GM19023 (cell line): ENCODE data around the gene FOXD2.

Source experiments
- ATAC-seq: cut with Tn5 transposase; IDR thresholded peaks from one replicate; pipeline ENCODE4 v1.9.1; 2021; ENCODE audit warnings: mild to moderate bottlenecking, moderate library complexity; ENCODE audit not compliant: unreplicated experiment

Gene FOXD2

GRCh38 chr1:47459253-47459788 lies 21.5 kb downstream of the FOXD2 start:
- ATAC-seq = no peak

- no peak for ATAC-seq
These were observed 22.2 kb downstream of the FOXD2 start for GRCh38 chr1:47460040-47460439.

GRCh38 chr1:47460456-47460855 lies 22.6 kb downstream of the FOXD2 start:
- ATAC-seq = no peak

DNA sequence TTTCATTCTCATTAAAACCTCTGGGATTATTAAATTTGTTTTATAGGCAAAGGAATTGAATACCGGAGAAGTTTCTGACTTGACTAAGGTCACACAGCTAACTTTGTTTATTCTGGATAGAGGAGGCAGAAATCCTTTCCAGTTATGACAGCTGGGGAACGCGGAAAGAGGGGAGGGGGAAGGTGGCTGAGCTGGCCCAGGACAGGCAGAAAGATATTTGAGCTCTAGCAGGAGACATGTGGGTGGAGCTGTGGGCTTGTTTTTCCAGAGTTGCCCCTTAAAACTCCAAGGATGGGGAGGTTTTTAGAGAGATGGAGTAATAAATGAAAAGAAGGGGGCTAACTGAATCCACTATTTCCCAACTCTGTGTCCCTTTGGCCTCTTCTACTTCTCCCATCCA lies 27.8 kb downstream of the FOXD2 start:
- no peak for ATAC-seq

DNA sequence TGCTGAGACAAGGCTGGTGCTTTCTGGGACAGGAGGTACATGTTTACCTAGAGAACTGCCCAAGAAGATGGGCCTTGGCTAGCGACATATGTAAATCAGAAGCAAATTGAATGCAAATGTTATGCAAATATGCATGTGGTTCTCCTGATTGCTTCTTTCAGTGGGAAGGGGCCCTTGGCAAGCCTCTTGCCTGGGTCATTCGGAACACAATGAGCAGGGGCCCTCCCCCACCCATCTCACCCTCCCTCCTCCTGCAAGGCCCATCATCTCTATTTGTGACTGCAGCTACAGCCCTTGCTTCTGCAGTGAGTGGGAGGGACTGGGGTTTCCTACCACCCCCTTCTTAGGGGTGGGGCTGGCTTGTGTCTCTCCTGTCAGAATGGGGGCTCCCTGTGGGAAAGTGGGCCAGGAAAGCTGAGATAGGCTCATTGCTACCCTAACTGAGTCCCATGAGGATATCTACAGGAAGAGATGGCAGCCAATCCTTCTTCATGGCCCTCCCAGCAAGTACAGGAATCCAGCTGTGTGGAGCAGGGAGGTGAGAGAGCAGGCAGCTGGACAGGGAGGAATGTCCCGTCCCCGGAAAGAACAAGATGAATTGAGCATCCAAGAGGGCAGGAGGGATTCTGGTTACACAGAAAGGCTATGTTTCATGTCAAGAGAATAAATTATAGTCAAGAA lies 31.0 kb downstream of the FOXD2 start:
- ATAC-seq = no peak

DNA sequence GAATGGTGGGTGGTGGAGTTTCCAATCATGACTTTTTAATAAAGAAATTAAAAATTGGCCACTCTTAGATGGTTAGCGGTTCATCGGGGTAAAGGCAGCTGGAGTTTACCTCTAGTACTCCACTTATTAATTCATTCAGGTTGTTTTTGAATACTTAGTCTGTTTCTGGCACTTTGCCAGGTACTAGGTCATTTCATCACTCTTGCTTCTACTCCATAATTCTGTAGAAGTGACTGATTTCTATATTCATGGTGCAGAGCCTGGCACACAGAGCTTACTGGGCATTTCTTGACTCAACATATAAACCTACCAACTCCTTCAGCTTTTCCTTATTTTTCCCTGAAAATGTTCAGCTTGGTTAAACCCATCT lies 31.5 kb downstream of the FOXD2 start:
- ATAC-seq = no peak

- no peak for ATAC-seq
These were observed 32.1 kb downstream of the FOXD2 start for GRCh38 chr1:47469910-47470309.

DNA sequence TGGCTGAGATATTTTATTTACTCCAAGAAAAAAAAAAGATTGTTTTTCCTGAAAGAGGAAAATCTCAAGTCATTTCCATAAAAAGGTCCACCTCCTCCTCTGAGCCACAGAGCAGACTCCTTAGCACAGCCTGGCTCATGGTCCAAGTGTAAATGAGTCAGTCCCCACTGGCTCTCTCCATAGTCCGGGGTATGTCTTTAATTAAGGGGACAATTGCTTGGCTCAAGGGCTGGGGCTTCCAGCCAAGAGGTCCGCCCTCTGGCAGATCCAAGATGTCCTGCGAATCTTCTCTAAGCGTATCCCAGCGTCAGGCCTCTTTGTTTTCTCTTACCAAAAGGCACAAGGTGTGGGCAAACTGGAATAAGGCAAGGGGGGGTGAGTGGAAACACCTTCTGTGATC lies 33.3 kb downstream of the FOXD2 start:
- ATAC-seq = no peak

GRCh38 chr1:47474278-47475193 lies 36.7 kb downstream of the FOXD2 start:
- ATAC-seq = no peak

DNA sequence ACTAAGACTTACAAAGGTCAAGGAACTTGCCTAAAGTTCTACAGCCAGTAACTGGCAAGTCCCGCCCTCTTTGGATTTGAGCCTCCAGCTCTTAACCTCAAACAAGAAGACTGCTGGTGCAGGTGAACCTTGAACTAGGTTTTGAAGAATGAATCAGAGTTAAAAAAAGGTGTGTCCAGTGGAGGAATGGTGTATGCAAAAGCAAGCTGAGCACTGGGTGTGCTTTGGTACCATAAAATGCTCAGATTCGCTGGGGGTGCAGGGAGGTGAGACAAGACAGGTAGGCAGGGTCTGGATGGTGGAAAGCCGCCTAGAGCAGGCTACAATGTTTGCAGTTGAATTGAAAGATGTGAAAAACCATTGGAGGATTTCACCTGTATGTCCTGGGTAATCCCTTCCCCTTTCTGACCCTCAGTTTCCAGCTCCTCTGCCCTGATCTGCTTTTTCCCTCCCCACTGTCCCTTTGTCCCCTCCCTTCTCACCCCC lies 39.8 kb downstream of the FOXD2 start:
- no peak for ATAC-seq

DNA sequence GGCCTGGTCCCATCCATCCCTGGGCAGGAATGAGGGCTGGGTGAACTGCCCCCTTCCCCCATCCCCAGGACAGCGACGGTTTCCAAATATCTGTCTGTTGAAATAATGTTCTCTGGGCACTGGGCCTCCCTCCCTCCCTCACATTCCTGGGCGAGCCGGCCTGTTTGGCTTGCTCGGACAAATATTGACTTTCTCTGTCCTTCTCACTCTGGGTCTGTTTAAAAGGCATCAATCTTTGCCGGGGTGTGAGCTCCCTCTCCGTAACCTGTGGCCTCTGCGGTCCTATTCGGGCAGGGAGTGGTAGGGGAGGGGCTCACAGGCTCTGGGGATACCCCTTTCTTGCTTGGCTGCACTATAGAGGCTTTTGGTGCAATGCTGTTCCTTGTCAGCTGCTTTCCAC lies 40.2 kb downstream of the FOXD2 start:
- no peak for ATAC-seq

DNA sequence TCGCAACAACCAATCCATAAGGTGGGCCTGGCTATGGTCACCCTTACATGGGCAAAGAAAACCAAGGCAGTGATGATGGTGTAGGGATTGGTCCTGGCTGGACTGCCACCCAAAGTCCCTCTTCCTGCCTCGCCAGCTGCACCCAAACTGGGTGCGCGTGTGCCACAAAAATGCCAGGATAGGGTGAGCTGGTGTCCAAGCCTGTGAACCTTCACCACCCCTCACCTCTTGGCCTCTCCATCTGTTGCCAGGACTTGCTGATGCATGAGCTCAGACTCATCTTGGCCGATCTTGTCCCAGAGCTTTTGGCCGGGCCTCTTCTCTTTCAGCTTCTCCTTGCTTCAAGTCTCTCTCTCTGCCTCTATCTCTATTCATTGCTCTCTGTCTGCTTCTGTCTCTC lies 41.8 kb downstream of the FOXD2 start:
- ATAC-seq = no peak

DNA sequence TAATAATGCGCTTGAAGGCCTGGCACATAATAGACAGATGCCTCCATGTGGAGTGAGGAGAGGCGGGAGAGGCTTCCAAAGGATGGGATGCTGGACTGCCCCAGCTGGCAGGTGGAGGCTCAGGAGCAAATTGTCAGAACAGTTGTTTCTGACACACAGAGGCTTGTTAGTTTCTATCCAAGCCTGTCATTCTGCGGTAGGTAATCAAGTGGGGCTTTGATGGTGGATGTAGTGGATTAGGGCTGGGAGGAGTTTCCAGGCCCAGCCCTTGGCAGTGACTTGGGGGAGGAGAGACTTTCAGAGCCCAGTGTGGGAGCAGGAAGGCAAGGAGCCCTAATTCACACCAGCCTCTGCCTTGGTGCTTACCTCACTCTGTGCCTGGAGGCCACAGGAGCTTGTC lies 44.1 kb downstream of the FOXD2 start:
- ATAC-seq = no peak

- ATAC-seq = no peak
These were observed 44.9 kb downstream of the FOXD2 start for GRCh38 chr1:47482786-47483185.

DNA sequence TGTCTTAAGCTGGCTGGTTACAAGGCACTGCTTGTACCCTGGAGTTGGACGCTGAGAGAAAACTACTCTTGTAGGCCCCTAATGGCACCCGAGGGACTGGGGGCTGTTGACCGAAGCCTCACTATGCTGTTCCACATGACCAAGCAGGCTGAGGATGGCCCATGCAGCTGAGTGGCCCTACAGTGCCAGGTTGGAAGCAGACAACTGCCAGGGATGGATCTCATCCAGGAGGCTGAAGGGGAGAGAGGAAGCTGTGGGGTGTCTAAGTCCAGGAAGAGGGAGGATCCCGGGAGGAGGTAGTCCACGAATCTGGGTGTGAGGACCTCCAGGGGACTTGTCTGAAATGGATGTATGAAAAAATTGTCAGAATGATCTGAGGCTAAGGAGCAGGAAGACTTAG lies 45.8 kb downstream of the FOXD2 start:
- ATAC-seq = no peak

- no peak for ATAC-seq
These were observed 48.0 kb downstream of the FOXD2 start for GRCh38 chr1:47485817-47486216.

- no peak for ATAC-seq
These were observed 49.5 kb downstream of the FOXD2 start for GRCh38 chr1:47487332-47487731.

GRCh38 chr1:47487850-47488450 lies 50.1 kb downstream of the FOXD2 start:
- ATAC-seq = no peak
